ENCODE results near the gene EGR4. TPM values are rescaled to one million over a fixed set of nuclear protein-coding genes. Genes with fewer than 3 reads are reported as not detected.

EGR4 gene
- total and polyA plus RNA-seq, 10 donors = 0.02 to 0.03 TPM; not detected in 8

DNA sequence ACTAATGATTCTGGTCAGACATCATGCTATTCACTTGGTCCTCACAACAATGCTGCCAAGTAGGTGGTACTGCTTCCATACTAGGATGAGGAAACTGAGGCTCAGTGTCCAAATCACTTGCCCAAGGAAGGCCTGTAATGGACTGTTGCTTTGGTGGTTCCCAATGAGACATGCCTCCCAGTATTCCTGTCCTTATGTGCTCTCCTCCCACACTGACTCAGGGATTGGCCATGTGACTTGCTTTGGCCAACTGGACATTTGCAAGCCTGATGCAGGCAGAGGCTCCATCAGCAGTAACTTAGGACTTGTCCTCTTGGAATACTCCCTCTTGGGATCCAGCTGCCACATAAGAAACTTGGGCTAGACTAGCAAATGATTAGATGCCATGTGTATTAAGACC lies 12.1 kb downstream of the EGR4 start:
- intact Hi-C loops (cut with DNase I; ENCODE audit: low total_unique reads) = loop anchor here (10.0 kb wide), 1 partner anchor 104 kb away; the partner anchor contains the start of gene ALMS1

DNA sequence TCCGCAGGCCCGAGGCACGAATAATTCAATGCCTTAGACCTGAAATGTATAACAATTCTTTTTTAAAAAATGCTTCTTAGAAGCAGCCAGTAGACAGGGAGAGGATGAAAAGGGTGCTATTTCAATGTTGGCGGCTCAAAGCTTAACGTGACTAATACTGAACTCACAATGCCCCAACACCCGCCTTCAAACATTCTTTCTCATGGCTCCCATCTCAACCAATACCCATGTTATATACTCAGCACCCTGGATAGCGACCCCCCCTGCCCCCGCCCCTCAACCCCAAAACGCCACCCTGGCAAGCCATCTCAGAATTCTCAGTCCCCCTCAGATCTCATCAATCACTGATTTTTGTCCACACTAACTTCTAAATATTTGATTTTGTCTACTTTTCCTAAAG lies 13.5 kb downstream of the EGR4 start:
- H3K27me3 ChIP-seq (replicated peaks in 1 of 7) = peaks cover 0 to 13% (median 4%) of the 10 kb centered on the region in 7 donors
- no peaks in the 10 kb centered on the region for H3K9me3 ChIP-seq
- TF ChIP-seq POLR2AphosphoS5 (IDR thresholded peaks at IDR 0.05) (no peak), POLR2A (IDR thresholded peaks at IDR 0.05) (no peak)
- TF ChIP-seq, protein P1, sequence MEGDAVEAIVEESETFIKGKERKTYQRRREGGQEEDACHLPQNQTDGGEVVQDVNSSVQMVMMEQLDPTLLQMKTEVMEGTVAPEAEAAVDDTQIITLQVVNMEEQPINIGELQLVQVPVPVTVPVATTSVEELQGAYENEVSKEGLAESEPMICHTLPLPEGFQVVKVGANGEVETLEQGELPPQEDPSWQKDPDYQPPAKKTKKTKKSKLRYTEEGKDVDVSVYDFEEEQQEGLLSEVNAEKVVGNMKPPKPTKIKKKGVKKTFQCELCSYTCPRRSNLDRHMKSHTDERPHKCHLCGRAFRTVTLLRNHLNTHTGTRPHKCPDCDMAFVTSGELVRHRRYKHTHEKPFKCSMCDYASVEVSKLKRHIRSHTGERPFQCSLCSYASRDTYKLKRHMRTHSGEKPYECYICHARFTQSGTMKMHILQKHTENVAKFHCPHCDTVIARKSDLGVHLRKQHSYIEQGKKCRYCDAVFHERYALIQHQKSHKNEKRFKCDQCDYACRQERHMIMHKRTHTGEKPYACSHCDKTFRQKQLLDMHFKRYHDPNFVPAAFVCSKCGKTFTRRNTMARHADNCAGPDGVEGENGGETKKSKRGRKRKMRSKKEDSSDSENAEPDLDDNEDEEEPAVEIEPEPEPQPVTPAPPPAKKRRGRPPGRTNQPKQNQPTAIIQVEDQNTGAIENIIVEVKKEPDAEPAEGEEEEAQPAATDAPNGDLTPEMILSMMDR (IDR thresholded peaks at IDR 0.05 in 8 of 11, conservative IDR thresholded peaks at IDR 0.05 in 3 of 11) = no peak
- no peak overlapping the region for H3K27ac ChIP-seq
- peaks cover 0 to 13% (median 0%) of the 10 kb centered on the region in 6 donors for H3K36me3 ChIP-seq
- 84 to 91% (median 88%) methylated on average over 9 of the region's 9 CpGs for WGBS, 5 donors
- peaks cover 0 to 24% (median 18%) of the 10 kb centered on the region in 6 donors for H3K4me1 ChIP-seq
- H3K4me3 ChIP-seq = no peak overlapping the region
- DNase-seq = no peak
- intact Hi-C loops (cut with DNase I; ENCODE audit: low total_unique reads) = loop anchor here (10.0 kb wide), 1 partner anchor 105 kb away; the partner anchor contains the start of gene ALMS1

More for the DNA sequence above, 12.1 kb downstream of the EGR4 start:
- DNase-seq = no peak
- Histone ChIP-seq H3K27me3 (replicated peaks in 1 of 7) (peaks cover 0 to 19% (median 6%) of the 10 kb centered on the region in 7 donors), H3K4me1 (peaks cover 0 to 38% (median 27%) of the 10 kb centered on the region in 6 donors), H3K9me3 (no peaks in the 10 kb centered on the region), H3K4me3 (no peak overlapping the region), H3K27ac (no peak overlapping the region), H3K36me3 (peaks cover 0 to 13% (median 0%) of the 10 kb centered on the region in 6 donors)
- TF ChIP-seq, protein P1 (IDR thresholded peaks at IDR 0.05 in 8 of 11, conservative IDR thresholded peaks at IDR 0.05 in 3 of 11) = no peak
- TF ChIP-seq POLR2AphosphoS5 (IDR thresholded peaks at IDR 0.05) (no peak), POLR2A (IDR thresholded peaks at IDR 0.05) (no peak)

DNA sequence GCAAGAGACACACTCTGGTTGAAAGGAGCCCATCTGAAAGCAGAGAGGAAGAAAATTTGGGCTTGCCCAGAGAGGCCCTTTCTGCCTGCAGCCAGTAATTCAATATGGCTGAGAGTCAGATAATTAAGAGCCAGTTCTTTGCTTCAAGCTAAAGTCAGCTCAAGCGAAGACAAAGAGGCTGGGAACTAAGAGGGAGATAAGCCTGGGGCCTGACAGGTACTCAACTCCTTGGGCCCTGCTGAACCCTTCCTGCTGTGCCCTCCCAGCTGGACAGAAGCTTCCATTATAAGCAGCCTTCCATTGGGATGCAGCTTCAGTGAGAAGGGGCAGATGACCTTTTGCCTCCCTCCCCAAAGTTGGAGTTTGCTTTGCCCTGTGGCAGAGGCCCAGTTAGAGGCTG lies 21.1 kb downstream of the EGR4 start:
- Histone ChIP-seq H3K9me3 (no peaks in the 10 kb centered on the region), H3K27ac (no peak overlapping the region), H3K4me1 (peaks cover 0 to 16% (median 7%) of the 10 kb centered on the region in 6 donors), H3K4me3 (no peak overlapping the region), H3K27me3 (replicated peaks in 1 of 7) (peaks cover 0 to 22% (median 0%) of the 10 kb centered on the region in 7 donors), H3K36me3 (peaks cover 0 to 22% (median 0%) of the 10 kb centered on the region in 6 donors)
- TF ChIP-seq POLR2AphosphoS5 (IDR thresholded peaks at IDR 0.05) = no peak
- no peak for TF ChIP-seq POLR2A (IDR thresholded peaks at IDR 0.05)
- TF ChIP-seq, protein P1 (IDR thresholded peaks at IDR 0.05 in 8 of 11, conservative IDR thresholded peaks at IDR 0.05 in 3 of 11) = no peak
- WGBS, 5 donors = 77 to 100% (median 85%) methylated on average over 1 of the region's 1 CpG
- intact Hi-C loops (cut with DNase I; ENCODE audit: low total_unique reads) = no loop called here
- DNase-seq = no peak

DNA sequence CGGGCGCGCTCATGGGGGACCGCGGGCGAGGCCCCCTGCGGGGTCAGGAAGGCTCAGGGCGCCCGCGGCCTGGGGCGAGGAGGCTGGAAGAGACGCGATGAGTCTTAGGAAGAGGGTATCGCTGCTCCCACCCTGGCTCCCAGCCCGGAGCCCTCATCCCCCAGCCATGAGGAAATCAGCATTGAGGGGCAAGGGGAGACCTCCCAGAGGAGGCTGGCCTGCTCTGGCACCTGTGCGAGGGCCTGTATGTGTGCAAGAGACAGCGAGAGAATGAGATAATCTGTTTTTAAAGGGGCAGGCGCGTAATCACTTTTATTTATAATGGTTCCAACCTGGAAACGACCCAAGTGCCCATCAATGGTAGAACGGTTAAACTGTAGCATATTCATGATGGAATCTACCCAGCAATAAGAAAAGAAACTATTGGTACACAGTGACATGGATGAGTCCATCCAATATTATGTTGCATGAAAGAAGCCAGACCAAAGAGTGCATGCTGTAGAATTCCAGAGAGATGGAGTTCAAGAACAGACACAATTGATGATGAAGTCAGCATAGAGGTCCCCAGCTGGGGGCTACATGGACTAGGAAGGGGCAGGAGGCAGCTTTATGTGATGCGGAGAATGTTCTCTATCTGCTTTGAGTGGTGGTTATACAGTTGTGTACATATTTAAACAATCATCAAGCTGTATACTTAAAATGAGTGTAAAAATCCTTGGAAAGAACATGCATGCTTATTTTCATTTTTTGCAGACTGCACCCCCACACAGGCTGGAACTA lies 23.5 kb downstream of the EGR4 start:
- TF ChIP-seq, protein P1 (IDR thresholded peaks at IDR 0.05 in 8 of 11, conservative IDR thresholded peaks at IDR 0.05 in 3 of 11) = no peak
- TF ChIP-seq POLR2A (IDR thresholded peaks at IDR 0.05) = no peak
- no peak for TF ChIP-seq POLR2AphosphoS5 (IDR thresholded peaks at IDR 0.05)
- peaks cover 0 to 16% (median 7%) of the 10 kb centered on the region in 6 donors for H3K4me1 ChIP-seq
- peak overlapping the region in 5 of 8 donors; percentile 20 to 61 (median 30) for H3K4me3 ChIP-seq
- DNase-seq = no peak
- H3K9me3 ChIP-seq = no peaks in the 10 kb centered on the region
- peaks cover 0 to 40% (median 0%) of the 10 kb centered on the region in 6 donors for H3K36me3 ChIP-seq
- 42 to 73% (median 49%) methylated on average over 7 to 22 of the region's 22 CpGs for WGBS, 5 donors
- intact Hi-C loops (cut with DNase I; ENCODE audit: low total_unique reads) = no loop called here
- H3K27me3 ChIP-seq (replicated peaks in 1 of 7) = peaks cover 0 to 26% (median 0%) of the 10 kb centered on the region in 7 donors
- peak overlapping the region in 3 of 8 donors; percentile 40 to 60 (median 54) for H3K27ac ChIP-seq
